Skeletal muscle satellite cell (primary cell): ENCODE results near the gene KRTAP4-4. TPM values are rescaled to one million over a fixed set of nuclear protein-coding genes. Genes with fewer than 3 reads are reported as not detected.
"Not testable (repeated sequence)": the region's sequence is repeated elsewhere in the genome, so short reads cannot be mapped to it uniquely, and the experiment has no call there.

Source experiments
- H3K27me3 ChIP-seq: 2 replicates; pipeline ENCODE4 v1.7.0; 2013; ENCODE audit warnings: low read length; ENCODE audit not compliant: control insufficient read depth, insufficient read depth
- H3K36me3 ChIP-seq: 2 replicates; pipeline ENCODE4 v1.7.0; 2013; ENCODE audit warnings: mild to moderate bottlenecking, control low read depth, low read length; ENCODE audit not compliant: insufficient read depth
- H3K4me1 ChIP-seq: 2 replicates; pipeline ENCODE4 v1.7.0; 2013; ENCODE audit warnings: low read length; ENCODE audit not compliant: control insufficient read depth, insufficient read depth
- H3K4me2 ChIP-seq: 2 replicates; pipeline ENCODE4 v1.7.0; 2013; ENCODE audit warnings: mild to moderate bottlenecking, low read length
- H3K4me3 ChIP-seq: 2 replicates; pipeline ENCODE4 v1.7.0; 2013; ENCODE audit warnings: low read length
- H3K9ac ChIP-seq: 2 replicates; pipeline ENCODE4 v1.7.0; 2013; ENCODE audit warnings: mild to moderate bottlenecking, low read depth, low read length, moderate library complexity
- H3K9me3 ChIP-seq: replicated peaks from 2 replicates; pipeline ENCODE4 v1.7.0; 2013; ENCODE audit warnings: mild to moderate bottlenecking, control low read depth, low read length
- total RNA-seq: library from RNA; depleted of rRNA; stranded (reverse); fragments of >200 nt; gene quantifications from 2 replicates; pipeline ENCODE4 v1.2.3, GENCODE V29; 2012; rRNA removed

The KRTAP4-4 gene
- not detected in 2 replicates for total RNA-seq

GRCh38 chr17:41160648-41161047 is at the start of gene KRTAP4-4:
KRTAP4-4 (minus strand) TSS chr17:41160748; CDS start chr17:41160691, 57 bp downstream.
- Histone ChIP-seq H3K4me2 (no peak within 1 kb of the TSS), H3K4me3 (no peak within 1 kb of the TSS), H3K4me1 (no peaks in the 10 kb centered on the region), H3K27me3 (no peaks in the 10 kb centered on the region), H3K36me3 (no peaks in the 10 kb centered on the region), H3K9ac (no peak within 1 kb of the TSS), H3K9me3 (no peaks in the 10 kb centered on the region)

DNA sequence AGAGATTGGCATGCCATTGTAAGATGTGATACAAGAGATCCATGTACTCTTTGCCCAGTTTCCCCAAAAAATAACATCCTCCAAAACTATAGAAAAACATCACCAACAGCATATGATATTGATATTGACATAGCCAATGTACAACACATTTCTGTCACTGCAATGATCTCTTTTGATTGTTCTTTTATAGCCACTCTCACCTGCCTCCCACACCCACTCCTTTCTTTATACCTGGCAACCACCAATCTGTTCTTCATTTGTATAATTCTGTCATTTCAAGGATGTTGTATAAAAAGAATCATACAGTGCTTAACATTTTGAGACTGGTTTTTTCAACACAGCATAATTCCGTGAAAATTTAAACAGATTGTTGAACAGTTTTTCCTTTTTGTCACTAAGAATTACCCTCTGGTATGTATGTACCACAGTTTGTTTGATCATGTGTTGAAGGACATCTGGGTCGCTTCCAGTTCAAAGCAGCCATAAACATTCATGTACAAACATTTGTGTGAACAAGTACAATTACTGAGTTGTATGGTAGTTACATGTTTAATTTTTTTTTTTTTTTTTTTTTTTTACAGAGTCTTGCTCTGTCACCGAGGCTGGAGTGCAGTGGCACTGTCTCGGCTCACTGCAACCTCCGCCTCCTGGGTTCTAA is 39.0 kb upstream of the KRTAP4-4 start:
- Histone ChIP-seq H3K27me3 (no peaks in the 10 kb centered on the region), H3K36me3 (no peaks in the 10 kb centered on the region), H3K4me2 (no peak overlapping the region), H3K9me3 (no peaks in the 10 kb centered on the region), H3K9ac (no peak overlapping the region), H3K4me1 (no peaks in the 10 kb centered on the region), H3K4me3 (no peak overlapping the region)

DNA sequence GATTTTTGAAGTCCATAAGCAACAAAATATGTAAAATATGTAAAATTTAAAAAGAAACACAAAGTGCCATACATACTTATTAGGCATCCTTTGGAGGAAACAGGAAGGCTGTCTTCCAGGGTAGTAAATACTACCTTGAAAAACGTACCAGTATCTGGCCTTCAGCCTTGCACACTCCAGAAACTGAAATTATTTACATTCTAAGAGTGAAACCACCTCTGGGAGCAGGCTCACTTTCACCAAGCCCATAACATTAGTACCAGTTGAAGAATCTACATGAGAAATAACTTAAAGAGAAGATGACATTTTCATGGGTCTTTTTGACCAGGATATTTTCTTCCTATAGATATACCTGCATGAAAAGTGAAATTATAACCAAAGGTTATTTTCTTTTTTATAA is 35.5 kb upstream of the KRTAP4-4 start:
- Histone ChIP-seq H3K27me3 (no peaks in the 10 kb centered on the region), H3K4me3 (no peak overlapping the region), H3K36me3 (no peaks in the 10 kb centered on the region), H3K4me2 (no peak overlapping the region), H3K9ac (no peak overlapping the region), H3K4me1 (no peaks in the 10 kb centered on the region), H3K9me3 (no peaks in the 10 kb centered on the region)

DNA sequence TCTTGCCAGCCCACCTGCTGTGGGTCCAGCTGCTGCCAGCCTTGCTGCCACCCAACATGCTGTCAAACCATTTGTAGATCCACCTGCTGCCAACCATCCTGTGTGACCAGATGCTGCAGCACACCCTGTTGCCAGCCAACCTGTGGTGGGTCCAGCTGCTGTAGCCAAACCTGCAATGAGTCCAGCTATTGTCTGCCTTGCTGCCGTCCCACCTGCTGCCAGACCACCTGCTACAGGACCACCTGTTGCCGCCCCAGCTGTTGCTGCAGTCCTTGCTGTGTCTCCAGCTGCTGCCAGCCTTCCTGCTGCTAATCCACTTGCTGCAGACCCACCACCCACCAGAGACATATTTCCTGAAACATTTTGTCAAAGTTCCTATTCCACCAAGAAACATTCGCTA is 29.8 kb upstream of the KRTAP4-4 start:
- Histone ChIP-seq H3K9ac (no peak overlapping the region), H3K36me3 (no peaks in the 10 kb centered on the region), H3K4me2 (no peak overlapping the region), H3K27me3 (peaks cover 6% of the 10 kb centered on the region), H3K4me1 (no peaks in the 10 kb centered on the region), H3K9me3 (no peaks in the 10 kb centered on the region), H3K4me3 (no peak overlapping the region)

- H3K4me3 ChIP-seq, H3K9ac ChIP-seq, H3K9me3 ChIP-seq, H3K4me1 ChIP-seq, H3K27me3 ChIP-seq, H3K36me3 ChIP-seq, H3K4me2 ChIP-seq: not testable (repeated sequence)
Measured at GRCh38 chr17:41189837-41190318, 29.3 kb upstream of the KRTAP4-4 start, which contains the start of gene KRTAP9-1. KRTAP9-1 (plus strand) TSS chr17:41189887; CDS start chr17:41189887, 0 bp downstream.

DNA sequence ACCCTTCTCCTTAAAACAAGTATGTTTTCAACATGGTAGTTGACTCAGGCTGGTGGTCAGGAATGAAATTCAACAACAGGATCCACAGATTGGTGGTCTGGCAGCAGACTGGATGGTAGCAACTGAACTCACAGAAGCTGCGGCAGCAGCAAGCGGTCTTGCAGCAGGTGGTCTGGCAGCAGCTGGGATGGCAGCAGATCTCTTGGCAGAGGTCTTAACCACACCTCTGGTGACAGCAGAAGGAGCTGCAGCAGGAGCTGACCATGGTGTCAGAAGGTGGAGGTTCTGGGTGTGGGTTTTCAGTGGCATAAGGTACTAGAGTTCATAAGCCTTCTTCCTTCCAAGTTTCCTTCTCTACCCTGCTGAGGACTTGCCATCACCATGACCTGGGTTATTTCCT is 26.3 kb upstream of the KRTAP4-4 start:
- Histone ChIP-seq H3K27me3 (peaks cover 6% of the 10 kb centered on the region), H3K4me2 (no peak overlapping the region)

DNA sequence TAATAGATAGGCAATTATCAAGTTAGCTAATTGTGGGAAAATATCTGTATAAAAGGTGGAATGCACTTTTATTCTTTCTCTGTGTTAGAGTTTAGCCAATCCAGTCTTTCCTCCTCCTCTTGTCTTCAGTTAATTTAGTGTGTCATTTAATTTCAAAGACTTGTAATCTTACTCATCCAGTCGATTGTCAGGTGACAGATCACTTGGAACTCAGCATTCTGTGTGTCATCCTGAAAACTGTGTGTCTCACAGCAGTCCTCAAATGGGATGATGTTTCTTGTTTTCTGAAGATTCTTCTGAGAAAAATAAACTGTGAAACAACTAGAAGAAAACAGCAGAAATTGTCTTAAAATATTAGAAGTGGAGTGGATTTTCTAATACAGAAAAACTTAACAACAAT is 24.5 kb upstream of the KRTAP4-4 start:
- no peak overlapping the region for H3K4me2 ChIP-seq
- H3K9ac ChIP-seq: no peak overlapping the region
- peaks cover 6% of the 10 kb centered on the region for H3K27me3 ChIP-seq
- no peaks in the 10 kb centered on the region for H3K4me1 ChIP-seq
- H3K9me3 ChIP-seq: no peaks in the 10 kb centered on the region
- no peak overlapping the region for H3K4me3 ChIP-seq
- no peaks in the 10 kb centered on the region for H3K36me3 ChIP-seq

More for the DNA sequence above, 26.3 kb upstream of the KRTAP4-4 start:
- H3K4me1 ChIP-seq: no peaks in the 10 kb centered on the region
- H3K4me3 ChIP-seq: no peak overlapping the region
- H3K9me3 ChIP-seq: no peaks in the 10 kb centered on the region
- no peak overlapping the region for H3K9ac ChIP-seq
- no peaks in the 10 kb centered on the region for H3K36me3 ChIP-seq

DNA sequence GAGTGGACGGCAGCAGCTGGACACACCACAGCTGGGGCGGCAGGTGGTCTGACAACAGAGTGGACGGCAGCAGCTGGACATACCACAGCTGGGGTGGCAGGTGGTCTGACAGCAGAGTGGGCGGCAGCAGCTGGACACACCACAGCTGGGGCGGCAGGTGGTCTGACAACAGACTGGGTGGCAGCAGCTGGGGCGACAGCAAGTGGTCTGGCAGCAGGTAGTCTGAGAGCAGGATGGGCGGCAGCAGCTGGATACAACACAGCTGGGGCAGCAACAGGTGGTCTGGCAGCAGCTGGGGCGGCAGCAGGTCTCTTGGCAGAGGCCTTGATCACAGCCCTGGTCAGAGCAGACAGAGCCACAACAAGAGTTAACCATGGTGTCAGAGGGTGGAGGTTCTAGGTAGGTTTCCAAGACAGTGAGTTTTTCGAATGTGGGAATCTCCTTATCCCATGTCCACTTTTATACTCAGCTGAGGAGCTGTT is 24.0 kb upstream of the KRTAP4-4 start, which contains the start of gene KRTAP4-1:
KRTAP4-1 (minus strand) TSS at position 432 of the 482 bp plus-strand sequence; CDS start at position 375, 57 bp downstream.
- H3K36me3 ChIP-seq: no peaks in the 10 kb centered on the region
- H3K4me3 ChIP-seq: no peak within 1 kb of the TSS
- no peak within 1 kb of the TSS for H3K4me2 ChIP-seq
- no peak within 1 kb of the TSS for H3K9ac ChIP-seq
- H3K9me3 ChIP-seq: no peaks in the 10 kb centered on the region
- H3K27me3 ChIP-seq: peaks cover 6% of the 10 kb centered on the region
- H3K4me1 ChIP-seq: peaks cover 1% of the 10 kb centered on the region

GRCh38 chr17:41178843-41179616 is 18.5 kb upstream of the KRTAP4-4 start:
- Histone ChIP-seq H3K4me3 (no peak overlapping the region), H3K36me3 (no peaks in the 10 kb centered on the region), H3K9me3 (no peaks in the 10 kb centered on the region), H3K4me1 (peaks cover 16% of the 10 kb centered on the region), H3K27me3 (peaks cover 4% of the 10 kb centered on the region), H3K4me2 (no peak overlapping the region), H3K9ac (no peak overlapping the region)

GRCh38 chr17:41178341-41178740 is 17.8 kb upstream of the KRTAP4-4 start:
- Histone ChIP-seq H3K9ac (no peak overlapping the region), H3K36me3 (no peaks in the 10 kb centered on the region), H3K4me1 (peaks cover 16% of the 10 kb centered on the region), H3K4me2 (no peak overlapping the region), H3K27me3 (peaks cover 4% of the 10 kb centered on the region), H3K9me3 (no peaks in the 10 kb centered on the region), H3K4me3 (no peak overlapping the region)

DNA sequence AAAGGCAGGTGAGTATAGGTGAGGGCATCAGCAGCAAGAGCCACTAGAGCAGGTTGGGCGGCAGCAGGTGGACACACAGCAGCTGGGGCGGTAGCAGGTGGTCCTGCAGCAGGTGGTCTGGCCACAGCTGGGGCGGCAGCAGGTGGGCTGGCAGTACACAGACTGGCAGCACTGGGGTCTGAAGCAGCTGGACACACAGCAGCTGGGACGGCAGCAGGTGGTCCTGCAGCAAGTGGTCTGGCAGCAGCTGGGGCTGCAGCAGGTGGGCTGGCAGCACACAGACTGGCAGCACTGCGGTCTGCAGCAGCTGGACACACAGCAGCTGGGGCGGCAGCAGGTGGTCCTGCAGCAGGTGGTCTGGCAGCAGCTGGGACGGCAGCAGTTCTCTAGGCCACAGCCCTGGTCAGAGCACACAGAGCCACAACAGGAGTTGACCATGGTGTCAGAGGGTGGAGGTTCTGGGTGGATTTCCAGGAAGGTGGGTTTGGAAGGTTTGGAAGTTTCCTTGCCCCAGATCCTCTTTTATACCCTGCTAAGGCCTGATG is 17.3 kb upstream of the KRTAP4-4 start, which contains the start of gene KRTAP4-2:
KRTAP4-2 (minus strand) TSS at position 495 of the 545 bp plus-strand sequence; CDS start at position 438, 57 bp downstream.
- Histone ChIP-seq H3K36me3 (no peaks in the 10 kb centered on the region), H3K9me3 (no peaks in the 10 kb centered on the region), H3K4me2 (no peak within 1 kb of the TSS), H3K9ac (no peak within 1 kb of the TSS), H3K4me3 (no peak within 1 kb of the TSS), H3K4me1 (peaks cover 16% of the 10 kb centered on the region), H3K27me3 (peaks cover 4% of the 10 kb centered on the region)
